Hepatocyte (in vitro differentiated cells): ENCODE measurements around the gene GATA5. TPM values are rescaled to one million over a fixed set of nuclear protein-coding genes. Genes with fewer than 3 reads are reported as not detected.

Experiments
- DNase-seq: peaks from one replicate; pipeline ENCODE4 v3.0.0-alpha.2; 2016; ENCODE audit warnings: low spot score
- H2AFZ ChIP-seq: fragments of 200-600 bp; sonication (generic); 2 replicates; pipeline ENCODE4 v1.6.0; 2016; ENCODE audit warnings: antibody characterized with exemption, mild to moderate bottlenecking
- H3K27ac ChIP-seq: fragments of 200-600 bp; sonication (generic); 2 replicates; pipeline ENCODE4 v1.5.1; 2016; ENCODE audit warnings: mild to moderate bottlenecking
- H3K27me3 ChIP-seq: fragments of 200-600 bp; sonication (generic); 2 replicates; pipeline ENCODE4 v1.6.1; 2016
- H3K36me3 ChIP-seq: fragments of 200-600 bp; sonication (generic); replicated peaks from 2 replicates; pipeline ENCODE4 v1.5.1; 2016; ENCODE audit warnings: low read depth; ENCODE audit not compliant: insufficient read depth
- H3K4me1 ChIP-seq: fragments of 200-600 bp; sonication (generic); 2 replicates; pipeline ENCODE4 v1.5.1; 2016; ENCODE audit warnings: mild to moderate bottlenecking, moderate library complexity; ENCODE audit not compliant: insufficient read depth
- H3K4me2 ChIP-seq: fragments of 200-600 bp; sonication (generic); 2 replicates; pipeline ENCODE4 v1.6.0; 2016
- H3K4me3 ChIP-seq: fragments of 200-600 bp; sonication (generic); 2 replicates; pipeline ENCODE4 v1.5.1; 2016; ENCODE audit warnings: mild to moderate bottlenecking
- H3K79me2 ChIP-seq: fragments of 200-600 bp; sonication (generic); 2 replicates; pipeline ENCODE4 v1.6.0; 2017; ENCODE audit warnings: mild to moderate bottlenecking
- H3K9me2 ChIP-seq: fragments of 200-600 bp; sonication (generic); replicated peaks from 2 replicates; pipeline ENCODE4 v1.6.0; 2017; ENCODE audit warnings: mild to moderate bottlenecking; ENCODE audit not compliant: insufficient read depth
- H3K9me3 ChIP-seq: fragments of 200-600 bp; sonication (generic); 2 replicates; pipeline ENCODE4 v1.5.1; 2016; ENCODE audit warnings: low read depth, mild to moderate bottlenecking
- H4K20me1 ChIP-seq: fragments of 200-600 bp; sonication (generic); 2 replicates; pipeline ENCODE4 v1.6.0; 2016; ENCODE audit warnings: mild to moderate bottlenecking; ENCODE audit not compliant: insufficient read depth, poor library complexity, severe bottlenecking
- EZH2 ChIP-seq: fragments of 200-600 bp; sonication (generic); IDR thresholded peaks from 2 replicates; pipeline ENCODE4 v1.6.1; 2016; ENCODE audit warnings: antibody characterized with exemption, mild to moderate bottlenecking, borderline replicate concordance
- EZH2phosphoT487 ChIP-seq: fragments of 200-600 bp; sonication (generic); IDR thresholded peaks from one replicate; pipeline ENCODE4 v1.6.1; 2018; ENCODE audit warnings: antibody characterized with exemption, mild to moderate bottlenecking, low read depth, moderate library complexity; ENCODE audit not compliant: unreplicated experiment, severe bottlenecking
- WGBS: methylation state at CpG from one replicate; pipeline ENCODE4 v1.1.6; 2016; ENCODE audit warnings: low lambda C conversion rate; ENCODE audit errors: missing lambda C conversion rate; 5-methylcytosine and 5-hydroxymethylcytosine counted together
- polyA plus RNA-seq: library from polyadenylated mRNA; unstranded; fragments of >200 nt; fragmentation: Nextera tagmentation; extraction: Ambion mirVana; gene quantifications from 2 replicates; pipeline ENCODE4 v1.2.1, GENCODE V29; 2016
- total RNA-seq: library from RNA; depleted of rRNA; stranded (reverse); fragments of >200 nt; gene quantifications from 2 replicates; pipeline ENCODE4 v1.2.3, GENCODE V29; 2014
- TF ChIP-seq, protein P1 (sequence below): fragments of 200-600 bp; sonication (generic); IDR thresholded peaks from 2 replicates; pipeline ENCODE4 v1.5.1; 2016; ENCODE audit warnings: antibody characterized with exemption, mild to moderate bottlenecking; ENCODE audit not compliant: poor library complexity

Gene GATA5
- total and polyA plus RNA-seq, 2 experiments from 2014 or later, result 28.7 to 53.6 TPM

DNA sequence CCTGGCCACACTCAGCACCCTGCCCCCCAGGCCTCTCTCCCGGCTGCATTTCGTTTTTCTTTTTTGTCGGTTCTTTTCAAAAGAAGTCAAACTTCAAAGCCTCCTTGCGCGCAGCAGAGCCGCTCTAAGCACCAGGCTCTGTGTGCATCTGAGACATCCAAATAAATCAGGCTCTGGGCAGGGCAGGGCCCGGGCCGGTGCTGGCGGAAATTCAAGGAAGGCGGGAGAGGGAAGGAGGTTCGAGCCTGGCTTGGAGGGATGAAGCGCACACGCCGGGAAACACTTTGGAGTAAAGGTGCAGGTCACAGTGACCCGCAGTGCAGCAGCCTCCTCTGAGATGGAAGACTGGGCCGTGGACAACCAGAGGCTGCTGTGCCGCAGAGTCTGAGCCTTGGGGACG is 5.8 kb downstream of the GATA5 start:
- Histone ChIP-seq H3K27me3 (no peaks in the 10 kb centered on the region), H3K36me3 (no peaks in the 10 kb centered on the region), H2AFZ (no peak overlapping the region), H3K4me2 (peak overlapping the region; percentile 62), H4K20me1 (peaks cover 23% of the 10 kb centered on the region), H3K9me3 (no peaks in the 10 kb centered on the region), H3K4me1 (peaks cover 34% of the 10 kb centered on the region), H3K9me2 (no peaks in the 10 kb centered on the region), H3K79me2 (peaks cover 75% of the 10 kb centered on the region), H3K27ac (no peak overlapping the region), H3K4me3 (no peak overlapping the region)
- TF ChIP-seq, protein P1, sequence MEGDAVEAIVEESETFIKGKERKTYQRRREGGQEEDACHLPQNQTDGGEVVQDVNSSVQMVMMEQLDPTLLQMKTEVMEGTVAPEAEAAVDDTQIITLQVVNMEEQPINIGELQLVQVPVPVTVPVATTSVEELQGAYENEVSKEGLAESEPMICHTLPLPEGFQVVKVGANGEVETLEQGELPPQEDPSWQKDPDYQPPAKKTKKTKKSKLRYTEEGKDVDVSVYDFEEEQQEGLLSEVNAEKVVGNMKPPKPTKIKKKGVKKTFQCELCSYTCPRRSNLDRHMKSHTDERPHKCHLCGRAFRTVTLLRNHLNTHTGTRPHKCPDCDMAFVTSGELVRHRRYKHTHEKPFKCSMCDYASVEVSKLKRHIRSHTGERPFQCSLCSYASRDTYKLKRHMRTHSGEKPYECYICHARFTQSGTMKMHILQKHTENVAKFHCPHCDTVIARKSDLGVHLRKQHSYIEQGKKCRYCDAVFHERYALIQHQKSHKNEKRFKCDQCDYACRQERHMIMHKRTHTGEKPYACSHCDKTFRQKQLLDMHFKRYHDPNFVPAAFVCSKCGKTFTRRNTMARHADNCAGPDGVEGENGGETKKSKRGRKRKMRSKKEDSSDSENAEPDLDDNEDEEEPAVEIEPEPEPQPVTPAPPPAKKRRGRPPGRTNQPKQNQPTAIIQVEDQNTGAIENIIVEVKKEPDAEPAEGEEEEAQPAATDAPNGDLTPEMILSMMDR, result no peak
- no peak for TF ChIP-seq EZH2phosphoT487
- no peak for TF ChIP-seq EZH2
- no peak for DNase-seq
- 53% methylated on average over 18 of the region's 18 CpGs for WGBS

DNA sequence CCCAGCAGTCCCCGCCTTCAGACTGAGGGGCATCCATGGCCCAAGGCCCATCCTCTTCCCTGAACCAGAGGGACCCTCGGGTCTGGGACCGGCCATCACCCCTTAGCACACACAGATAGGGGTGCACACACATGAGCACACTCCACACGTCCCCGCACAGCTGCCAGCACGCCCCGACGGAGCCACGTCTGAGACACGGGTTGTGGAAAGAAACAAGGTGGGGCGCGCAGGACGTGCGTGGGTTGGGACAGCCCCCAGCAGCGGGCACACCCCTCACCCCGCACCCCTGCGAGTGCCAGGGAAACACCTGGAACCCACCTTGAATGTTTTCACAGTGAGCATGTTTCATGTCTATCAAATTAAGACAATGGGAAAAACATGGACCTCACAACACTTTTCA is 6.4 kb downstream of the GATA5 start:
- WGBS, result 82% methylated on average over 17 of the region's 17 CpGs
- no peaks in the 10 kb centered on the region for H3K27me3 ChIP-seq
- no peaks in the 10 kb centered on the region for H3K9me2 ChIP-seq
- peaks cover 69% of the 10 kb centered on the region for H3K79me2 ChIP-seq
- H3K4me3 ChIP-seq, result no peak overlapping the region
- no peak overlapping the region for H3K27ac ChIP-seq
- H3K4me2 ChIP-seq, result peak overlapping the region; percentile 62
- no peak for DNase-seq
- H4K20me1 ChIP-seq, result peaks cover 23% of the 10 kb centered on the region
- TF ChIP-seq EZH2, result no peak
- TF ChIP-seq, protein P1, result no peak
- no peak for TF ChIP-seq EZH2phosphoT487
- H3K4me1 ChIP-seq, result peaks cover 34% of the 10 kb centered on the region
- H3K9me3 ChIP-seq, result no peaks in the 10 kb centered on the region
- H3K36me3 ChIP-seq, result no peaks in the 10 kb centered on the region
- H2AFZ ChIP-seq, result no peak overlapping the region

DNA sequence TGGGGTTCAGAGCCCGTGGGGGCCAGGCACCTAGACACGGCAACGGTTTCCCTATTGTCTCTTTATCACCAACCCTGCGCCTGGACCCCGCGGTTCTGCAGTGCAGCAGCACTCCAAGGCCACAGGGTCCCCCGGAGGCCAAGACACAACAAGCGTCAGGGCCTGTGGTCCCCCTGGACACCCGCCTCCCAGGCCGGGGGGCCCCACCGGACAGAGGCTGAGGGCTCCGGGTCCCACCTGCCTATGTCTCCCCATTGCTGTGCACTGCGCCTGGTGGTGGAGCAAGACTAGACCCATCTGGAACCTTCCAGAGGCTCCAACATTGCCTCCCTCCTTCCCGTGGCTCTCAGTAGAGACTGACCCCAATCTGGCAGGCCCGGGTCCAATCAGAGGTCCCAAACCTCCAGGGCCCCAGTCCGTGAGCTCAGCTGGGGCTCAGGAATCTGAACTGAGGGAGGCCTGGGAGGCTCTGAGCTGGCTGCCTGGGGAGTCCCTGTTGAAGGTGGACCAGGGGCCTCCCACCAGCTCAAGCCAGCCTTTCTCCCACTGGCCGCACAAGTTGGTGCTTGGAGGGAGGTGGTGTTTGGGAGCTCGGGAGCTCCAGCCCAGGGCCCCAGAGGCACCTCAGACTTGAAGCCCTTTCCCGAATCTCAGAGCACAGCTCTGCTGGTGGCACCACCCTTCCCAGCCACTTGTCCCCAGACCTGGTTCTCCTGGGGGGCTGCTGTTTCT is 8.8 kb downstream of the GATA5 start:
- Histone ChIP-seq H3K9me2 (no peaks in the 10 kb centered on the region), H3K4me3 (no peak overlapping the region), H3K9me3 (no peaks in the 10 kb centered on the region), H3K27ac (no peak overlapping the region), H3K27me3 (no peaks in the 10 kb centered on the region), H3K4me2 (no peak overlapping the region), H3K79me2 (peaks cover 48% of the 10 kb centered on the region), H2AFZ (no peak overlapping the region), H3K36me3 (no peaks in the 10 kb centered on the region), H4K20me1 (peaks cover 23% of the 10 kb centered on the region), H3K4me1 (peaks cover 23% of the 10 kb centered on the region)
- WGBS, result 88% methylated on average over 19 of the region's 19 CpGs
- no peak for TF ChIP-seq EZH2phosphoT487
- TF ChIP-seq, protein P1, result no peak
- TF ChIP-seq EZH2, result no peak
- no peak for DNase-seq
